Activated naive CD4-positive, alpha-beta T cell treated with anti-CD3 and anti-CD28 coated beads, Interleukin-2, amount 50 U/mL, for 72 hours (primary cell): ENCODE measurements around the gene CCDC136. TPM values are rescaled to one million over a fixed set of nuclear protein-coding genes. Genes with fewer than 3 reads are reported as not detected.

Source experiments
- ATAC-seq, 2 donors: fragments of 150-1000 bp; cut with Tn5 transposase; 2 replicates each; pipeline ENCODE4 v1.10.0; 2021; ENCODE audit warnings: mild to moderate bottlenecking in 2 of 2, moderate library complexity in 2 of 2
- DNase-seq, 2 donors: peaks; one replicate each; pipeline ENCODE4 v3.0.0; 2021 to 2022; ENCODE audit warnings: low spot score in 2 of 2
- H3K27ac Mint-ChIP-seq, 2 donors: one replicate each; pipeline ENCODE4 v1.8.0; 2022; ENCODE audit warnings: mild to moderate bottlenecking in 2 of 2, mixed read lengths in 2 of 2
- H3K36me3 Mint-ChIP-seq, 2 donors: one replicate each; pipeline ENCODE4 v1.8.0; 2022; ENCODE audit warnings: mixed read lengths in 2 of 2
- H3K9me3 Mint-ChIP-seq, 2 donors: one replicate each; pipeline ENCODE4 v1.8.0; 2022; ENCODE audit warnings: mixed read lengths in 2 of 2
- total RNA-seq, 2 donors: library from RNA; stranded (reverse); gene quantifications; one replicate each; pipeline ENCODE4 v1.2.3, GENCODE V29; 2022

The CCDC136 gene
- total RNA-seq, 2 donors from 2014 or later, result 6.7 to 20.3 TPM

DNA sequence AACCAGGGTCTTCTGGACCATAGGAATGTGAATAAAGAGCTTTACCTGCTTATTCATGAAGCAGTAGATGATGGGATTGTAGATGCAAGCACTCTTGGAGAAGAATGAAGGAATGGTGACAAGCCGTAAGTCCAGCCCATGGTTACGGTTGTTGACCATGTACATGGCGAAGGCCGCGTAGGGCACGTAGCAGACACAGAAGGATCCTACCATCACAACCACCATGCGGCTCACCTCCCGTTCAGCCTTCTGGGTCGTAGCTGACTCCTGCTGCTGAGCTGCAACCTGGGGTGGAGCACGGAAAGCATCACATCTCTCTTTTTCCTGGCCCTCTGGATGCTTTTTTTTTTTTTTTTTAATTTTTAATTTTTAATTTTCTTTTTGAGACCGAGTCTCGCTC lies 18.2 kb upstream of the CCDC136 start:
- DNase-seq, result no peak
- ATAC-seq, result no peak
- H3K9me3 Mint-ChIP-seq, result peaks cover 8 to 12% of the 10 kb centered on the region in 2 donors
- H3K27ac Mint-ChIP-seq, result no peak overlapping the region
- peaks cover 25 to 60% of the 10 kb centered on the region in 2 donors for H3K36me3 Mint-ChIP-seq

DNA sequence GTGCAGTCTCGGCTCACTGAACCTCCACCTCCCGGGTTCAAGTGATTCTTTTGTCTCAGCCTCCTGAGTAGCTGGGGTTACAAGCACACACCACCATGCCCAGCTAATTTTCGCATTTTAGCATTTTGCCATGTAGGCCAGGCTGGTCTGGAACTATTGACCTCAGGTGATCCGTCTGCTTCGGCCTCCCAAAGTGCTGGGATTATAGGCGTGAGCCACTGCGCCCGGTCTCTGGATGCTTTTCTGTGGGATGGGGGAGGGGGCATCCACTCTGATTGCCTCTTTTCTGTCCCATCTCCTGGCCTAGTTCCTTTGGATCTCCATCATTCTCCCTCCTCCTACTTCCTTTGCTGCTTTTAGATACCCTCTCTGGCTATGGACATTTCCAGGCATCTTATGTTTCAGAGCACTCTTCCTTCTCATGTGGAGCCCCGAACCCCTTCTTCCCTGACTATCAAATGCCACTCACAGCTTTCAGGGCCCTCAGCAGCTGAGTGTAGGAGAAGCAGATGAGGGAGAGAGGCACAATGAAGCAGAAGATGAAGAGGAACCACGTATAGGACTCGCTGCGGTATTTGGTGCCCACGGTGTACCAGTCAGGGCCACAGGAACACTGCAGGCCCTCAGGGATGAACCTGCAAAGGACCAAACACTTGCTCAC lies 17.6 kb upstream of the CCDC136 start:
- ATAC-seq (no peak), DNase-seq (no peak)
- H3K27ac Mint-ChIP-seq, result no peak overlapping the region
- peaks cover 21 to 55% of the 10 kb centered on the region in 2 donors for H3K36me3 Mint-ChIP-seq
- peaks cover 8 to 12% of the 10 kb centered on the region in 2 donors for H3K9me3 Mint-ChIP-seq

- Mint-ChIP-seq H3K36me3 (peaks cover 20 to 52% of the 10 kb centered on the region in 2 donors), H3K27ac (no peak overlapping the region), H3K9me3 (peaks cover 8 to 12% of the 10 kb centered on the region in 2 donors)
- ATAC-seq, result no peak
- no peak for DNase-seq
Observed at GRCh38 chr7:128774921-128775320, 16.8 kb upstream of the CCDC136 start.

- peaks cover 20 to 45% of the 10 kb centered on the region in 2 donors for H3K36me3 Mint-ChIP-seq
- peak within 1 kb of the TSS in 1 of 2 donors; percentile 48 for H3K27ac Mint-ChIP-seq
Observed at GRCh38 chr7:128775744-128776474, 15.9 kb upstream of the CCDC136 start, which contains the start of gene OPN1SW. Gene OPN1SW, minus strand, starts transcription at chr7:128775794. Its CDS starts 13 bp downstream, at chr7:128775781.

GRCh38 chr7:128777156-128778123 lies 14.3 kb upstream of the CCDC136 start:
- DNase-seq, result no peak
- ATAC-seq, result peak in 1 of 2 donors; percentile 22

More at GRCh38 chr7:128775744-128776474, 15.9 kb upstream of the CCDC136 start, which contains the start of gene OPN1SW:
- DNase-seq (no peak), ATAC-seq (no peak)
- peaks cover 8 to 12% of the 10 kb centered on the region in 2 donors for H3K9me3 Mint-ChIP-seq

DNA sequence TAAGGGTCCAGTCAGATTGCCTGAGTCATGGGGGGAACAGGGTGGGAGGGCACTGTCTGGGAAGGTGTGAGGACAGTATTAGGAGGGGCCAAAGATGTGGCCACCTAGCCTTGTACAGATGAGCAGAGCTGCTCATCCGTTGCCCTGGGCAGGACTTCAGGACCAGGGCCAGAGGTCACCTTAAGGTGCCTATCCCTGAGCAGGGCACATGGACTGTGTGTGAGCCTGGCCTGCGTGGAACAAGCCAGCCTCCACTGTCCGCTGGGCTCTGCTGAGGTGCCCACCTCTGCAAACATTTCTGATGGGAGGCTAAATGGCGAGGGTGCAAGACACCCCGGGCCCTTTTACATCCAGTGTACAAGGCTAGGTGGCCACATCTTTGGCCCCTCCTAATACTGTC lies 12.8 kb upstream of the CCDC136 start:
- no peak for ATAC-seq
- no peak for DNase-seq
- Mint-ChIP-seq H3K36me3 (peaks cover 9 to 34% of the 10 kb centered on the region in 2 donors), H3K9me3 (peaks cover 8 to 12% of the 10 kb centered on the region in 2 donors), H3K27ac (no peak overlapping the region)

More at GRCh38 chr7:128777156-128778123, 14.3 kb upstream of the CCDC136 start:
- peaks cover 8 to 12% of the 10 kb centered on the region in 2 donors for H3K9me3 Mint-ChIP-seq
- peaks cover 15 to 45% of the 10 kb centered on the region in 2 donors for H3K36me3 Mint-ChIP-seq
- peak overlapping the region; percentile 15 to 85 for H3K27ac Mint-ChIP-seq

DNA sequence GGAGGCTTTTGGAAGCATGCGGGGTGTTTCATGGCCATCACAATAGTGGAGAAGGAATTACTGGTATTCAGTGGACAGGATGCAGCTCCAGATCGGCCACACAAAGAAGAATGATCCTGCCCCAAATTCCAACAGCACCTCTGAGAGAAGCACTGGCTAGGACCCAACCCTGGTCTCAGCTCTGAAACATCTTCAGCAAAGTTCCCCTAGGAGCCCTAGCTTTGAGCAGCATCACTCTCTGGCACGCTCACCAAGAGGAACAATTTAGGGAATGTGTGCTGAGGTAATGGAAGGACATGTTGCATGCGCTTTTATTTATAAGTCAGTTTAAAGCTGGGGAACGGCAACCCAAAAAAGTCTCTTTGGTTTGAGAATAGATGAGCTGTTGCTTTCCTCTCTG lies 10.6 kb upstream of the CCDC136 start:
- ATAC-seq, result no peak
- Mint-ChIP-seq H3K9me3 (peaks cover 8 to 12% of the 10 kb centered on the region in 2 donors), H3K27ac (no peak overlapping the region), H3K36me3 (peaks cover 0 to 15% of the 10 kb centered on the region in 2 donors)
- no peak for DNase-seq

GRCh38 chr7:128781851-128782250 lies 9.9 kb upstream of the CCDC136 start:
- ATAC-seq (no peak), DNase-seq (no peak)
- H3K36me3 Mint-ChIP-seq, result peaks cover 0 to 10% of the 10 kb centered on the region in 2 donors
- H3K9me3 Mint-ChIP-seq, result peaks cover 4 to 7% of the 10 kb centered on the region in 2 donors
- H3K27ac Mint-ChIP-seq, result no peak overlapping the region

- H3K9me3 Mint-ChIP-seq, result peaks cover 0 to 2% of the 10 kb centered on the region in 2 donors
- DNase-seq (peak in 1 of 2 donors; percentile 27), ATAC-seq (peak in 1 of 2 donors; percentile 64)
- H3K36me3 Mint-ChIP-seq, result peaks cover 0 to 2% of the 10 kb centered on the region in 2 donors
- peak overlapping the region in 1 of 2 donors; percentile 62 for H3K27ac Mint-ChIP-seq
Observed at GRCh38 chr7:128783143-128783861, 8.5 kb upstream of the CCDC136 start.

- DNase-seq (no peak), ATAC-seq (no peak)
- no peaks in the 10 kb centered on the region for H3K36me3 Mint-ChIP-seq
- no peak overlapping the region for H3K27ac Mint-ChIP-seq
- H3K9me3 Mint-ChIP-seq, result no peaks in the 10 kb centered on the region
Observed at GRCh38 chr7:128785738-128786137, 6.0 kb upstream of the CCDC136 start.

DNA sequence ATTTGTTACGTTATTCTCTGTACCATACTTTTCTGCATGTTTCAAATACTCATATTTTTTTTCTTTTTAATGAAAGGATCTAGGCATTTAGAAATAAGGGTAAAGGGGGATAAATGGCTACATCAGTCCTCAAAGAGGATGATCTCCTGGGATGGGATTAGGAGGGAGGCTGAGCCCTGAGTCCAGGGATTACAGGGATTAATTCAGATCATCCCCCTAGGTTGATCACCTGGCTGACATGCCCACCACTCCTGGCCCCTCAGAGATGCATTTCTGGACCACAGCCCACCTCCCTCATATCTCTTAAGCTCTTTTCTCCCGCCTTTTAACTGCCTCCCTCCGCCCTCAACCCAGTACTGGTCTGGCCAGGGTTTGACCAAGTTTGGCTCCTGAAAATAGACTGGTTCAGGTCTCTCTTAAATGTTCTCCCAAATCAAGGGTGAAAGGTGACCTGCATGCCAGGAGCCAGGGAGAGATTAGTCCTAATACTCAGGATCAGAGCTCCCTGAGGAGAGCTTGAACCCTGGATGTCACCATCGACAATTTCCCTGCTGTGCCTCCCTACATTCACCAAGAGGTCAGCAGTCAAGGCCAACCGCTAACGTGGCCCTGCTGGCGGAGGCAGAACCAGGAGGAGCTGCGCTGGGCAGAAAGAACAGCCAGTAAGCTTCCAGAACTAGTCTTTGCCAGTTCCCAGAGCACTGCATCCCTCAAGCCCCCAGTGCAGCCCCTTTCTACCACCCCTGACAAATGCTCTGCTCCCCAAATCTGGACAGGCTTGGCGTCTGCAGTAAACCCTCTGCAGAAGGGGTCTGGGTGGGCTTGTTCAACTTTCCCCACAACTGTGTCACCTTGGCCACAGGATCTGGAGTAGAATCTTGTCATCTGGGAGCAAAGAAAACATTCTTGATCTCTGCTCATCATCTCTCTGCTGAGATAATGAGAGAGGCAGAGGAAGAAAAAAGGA lies 3.0 kb upstream of the CCDC136 start:
- ATAC-seq, result no peak
- no peaks in the 10 kb centered on the region for H3K9me3 Mint-ChIP-seq
- H3K27ac Mint-ChIP-seq, result no peak overlapping the region
- no peak for DNase-seq
- no peaks in the 10 kb centered on the region for H3K36me3 Mint-ChIP-seq

DNA sequence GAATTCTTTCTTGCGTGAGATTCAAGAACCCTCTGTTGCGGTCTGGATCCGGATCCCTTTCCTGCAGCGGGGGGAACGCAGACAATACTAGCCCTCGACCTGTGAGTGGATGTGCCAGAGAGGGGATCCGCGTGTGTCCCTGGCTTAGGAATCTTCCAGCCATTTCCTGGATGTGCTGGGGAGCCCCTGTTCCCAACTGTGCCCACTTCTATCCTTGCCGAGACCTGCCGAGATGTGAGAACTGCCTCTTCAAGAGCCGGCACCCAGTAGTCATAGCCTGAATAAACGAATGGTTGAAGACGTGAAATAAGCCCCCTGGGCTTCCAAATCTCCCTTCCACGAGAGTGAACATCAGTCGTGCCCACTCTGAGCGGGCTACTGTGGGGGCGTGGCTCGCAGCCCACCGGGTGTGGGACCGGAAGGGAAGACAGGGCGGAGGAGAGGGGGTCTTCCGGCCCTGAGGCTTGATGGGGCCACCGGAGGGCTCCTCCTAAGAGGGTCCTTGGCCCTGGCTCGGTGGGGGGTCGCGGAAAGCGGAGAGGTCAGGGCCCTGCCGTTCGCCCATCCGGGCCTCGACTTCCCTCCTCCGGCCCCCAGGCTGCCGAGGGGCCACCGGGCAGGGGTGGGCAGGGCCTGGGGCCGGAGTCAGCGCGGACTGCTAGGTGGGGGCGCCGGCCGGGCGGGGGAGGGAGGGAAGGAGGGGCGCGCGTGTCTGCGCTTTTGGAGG lies 1.3 kb upstream of the CCDC136 start:
- H3K36me3 Mint-ChIP-seq, result no peaks in the 10 kb centered on the region
- H3K27ac Mint-ChIP-seq, result peak overlapping the region in 1 of 2 donors; percentile 65
- peak in 1 of 2 donors; percentile 6 for ATAC-seq
- H3K9me3 Mint-ChIP-seq, result no peaks in the 10 kb centered on the region
- DNase-seq, result no peak

DNA sequence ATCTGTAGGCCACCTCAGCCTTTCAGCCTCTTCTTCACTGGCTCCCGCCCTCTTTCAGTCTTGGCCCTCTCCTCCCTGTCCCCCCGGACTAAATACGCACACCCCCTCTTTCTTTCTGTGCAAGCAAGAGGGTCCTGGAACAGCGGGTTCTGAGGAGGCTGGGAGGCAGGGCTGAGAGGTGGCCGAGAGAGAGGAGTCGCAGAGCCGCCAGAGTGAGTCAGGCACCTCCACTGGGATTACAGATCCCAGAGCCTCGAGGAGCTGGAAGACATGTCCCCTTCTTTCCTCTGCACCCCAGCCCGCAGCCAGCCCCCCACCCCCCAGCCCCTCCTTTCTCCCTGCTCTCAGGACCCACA lies 182 bp downstream of the CCDC136 start:
- Mint-ChIP-seq H3K36me3 (no peaks in the 10 kb centered on the region), H3K9me3 (no peaks in the 10 kb centered on the region), H3K27ac (peak overlapping the region in 1 of 2 donors; percentile 80)
- ATAC-seq (no peak), DNase-seq (no peak)

- Mint-ChIP-seq H3K27ac (no peak overlapping the region), H3K36me3 (no peaks in the 10 kb centered on the region), H3K9me3 (no peaks in the 10 kb centered on the region)
- no peak for DNase-seq
- ATAC-seq, result no peak
Observed at GRCh38 chr7:128792471-128793180, 858 bp downstream of the CCDC136 start.
